ENCODE results near the gene FDPS. TPM values are rescaled to one million over a fixed set of nuclear protein-coding genes. Genes with fewer than 3 reads are reported as not detected.

FDPS gene
- total RNA-seq (2022; extraction: Qiagen RNA extraction), result 159 to 178 TPM (median 164 TPM) in 5 replicates

GRCh38 chr1:155308493-155309422 lies at the start of gene FDPS:
Gene FDPS (plus strand): TSS chr1:155308866. CDS start chr1:155309790, 924 bp downstream.

DNA sequence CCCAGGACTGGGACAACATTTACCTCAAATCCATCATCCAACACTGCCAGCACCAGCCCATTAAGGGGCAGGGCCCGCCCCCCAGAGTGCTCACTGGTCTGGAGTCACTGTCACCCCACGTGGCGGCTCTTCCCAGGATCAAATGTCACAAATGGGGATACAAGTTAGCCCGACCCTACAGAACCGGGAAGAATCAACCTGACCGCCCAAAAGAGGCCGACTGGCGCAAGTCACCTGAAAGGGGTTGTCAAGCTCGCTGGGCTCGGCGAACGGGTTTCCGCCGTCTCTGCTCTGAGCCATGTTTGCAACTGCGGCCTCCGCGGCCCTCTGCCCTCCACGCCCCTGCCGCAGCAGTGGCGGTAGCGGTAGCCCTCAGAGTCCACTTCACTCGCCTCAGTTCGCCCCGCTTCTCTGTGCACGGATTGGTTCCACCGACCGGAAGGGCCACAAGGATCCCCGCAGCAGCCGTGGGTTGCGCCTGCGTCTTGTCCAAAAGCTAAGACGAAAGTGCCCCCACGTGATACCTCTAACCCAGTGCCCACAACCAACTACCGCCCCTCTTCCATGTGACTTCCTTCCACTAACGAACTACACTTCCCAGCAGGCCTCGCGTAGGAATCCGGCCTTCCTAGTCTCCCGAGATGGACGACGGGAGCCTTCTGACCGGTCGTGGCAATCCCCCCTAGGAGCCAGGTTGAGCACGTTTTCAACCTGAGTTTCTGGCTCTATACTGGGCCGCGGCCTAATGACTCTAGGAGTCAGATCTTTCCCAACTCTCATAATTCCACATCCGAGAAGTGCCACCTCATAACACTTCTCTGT lies 46.6 kb upstream of the FDPS start, which contains the start of gene SCAMP3:
TSS of gene SCAMP3 (minus strand) at position 509 of the 822 bp plus-strand sequence. CDS start at position 300, 209 bp downstream.

DNA sequence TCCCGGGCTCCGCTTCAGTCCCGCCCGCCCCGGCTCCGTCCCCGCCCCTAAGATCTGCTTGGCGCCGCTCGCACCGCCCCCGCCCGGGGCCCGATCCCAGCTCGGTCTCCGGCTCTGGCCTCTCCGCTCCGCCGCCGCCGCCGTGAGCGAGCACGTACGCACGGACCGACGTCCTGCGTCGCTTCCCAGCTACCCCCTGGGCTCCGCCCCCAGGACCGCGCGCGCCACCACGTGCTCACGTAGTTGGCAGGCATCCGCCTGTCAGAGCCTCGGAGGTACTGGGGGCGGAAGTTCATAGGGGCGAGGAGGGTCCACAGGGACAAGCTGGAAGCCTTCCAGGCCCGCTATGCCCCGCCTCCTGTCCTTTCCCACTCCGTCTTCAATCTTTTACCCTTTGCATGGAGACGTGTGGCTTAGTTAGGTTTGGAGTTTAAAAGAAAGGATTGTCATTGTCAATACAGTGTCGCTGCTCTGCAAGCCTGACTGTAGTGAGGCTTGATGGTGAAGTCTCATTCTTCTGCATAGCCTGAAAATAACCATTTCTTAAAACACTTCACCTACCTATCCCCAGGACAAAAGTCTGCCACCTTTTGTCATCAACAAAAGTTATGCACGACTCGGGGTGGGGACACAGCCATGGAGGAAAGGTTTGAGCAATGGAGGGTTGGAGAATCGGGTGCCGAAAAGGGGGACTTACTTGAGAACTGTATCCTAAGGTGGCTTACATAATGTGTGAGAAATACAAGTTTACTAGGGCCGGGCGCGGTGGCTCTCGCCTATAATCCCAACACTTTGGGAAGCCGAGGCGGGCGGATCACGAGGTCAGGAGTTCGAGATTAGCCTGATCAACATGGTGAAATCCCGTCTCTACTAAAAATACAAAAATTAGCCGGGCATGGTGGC lies 35.1 kb upstream of the FDPS start, which contains the start of gene CLK2:
TSS of gene CLK2 (minus strand) at position 162 of the 903 bp plus-strand sequence. CDS start 2,527 bp downstream, outside the sequence.

GRCh38 chr1:155277070-155277901 lies 31.4 kb upstream of the FDPS start, which contains the start of gene HCN3:
Gene HCN3 (plus strand): TSS chr1:155277463. CDS start chr1:155277591, 128 bp downstream.

GRCh38 chr1:155301342-155301841 lies 7.3 kb upstream of the FDPS start, which contains the start of gene PKLR:
Gene PKLR (minus strand): TSS chr1:155301438. CDS start chr1:155301395, 43 bp downstream.

DNA sequence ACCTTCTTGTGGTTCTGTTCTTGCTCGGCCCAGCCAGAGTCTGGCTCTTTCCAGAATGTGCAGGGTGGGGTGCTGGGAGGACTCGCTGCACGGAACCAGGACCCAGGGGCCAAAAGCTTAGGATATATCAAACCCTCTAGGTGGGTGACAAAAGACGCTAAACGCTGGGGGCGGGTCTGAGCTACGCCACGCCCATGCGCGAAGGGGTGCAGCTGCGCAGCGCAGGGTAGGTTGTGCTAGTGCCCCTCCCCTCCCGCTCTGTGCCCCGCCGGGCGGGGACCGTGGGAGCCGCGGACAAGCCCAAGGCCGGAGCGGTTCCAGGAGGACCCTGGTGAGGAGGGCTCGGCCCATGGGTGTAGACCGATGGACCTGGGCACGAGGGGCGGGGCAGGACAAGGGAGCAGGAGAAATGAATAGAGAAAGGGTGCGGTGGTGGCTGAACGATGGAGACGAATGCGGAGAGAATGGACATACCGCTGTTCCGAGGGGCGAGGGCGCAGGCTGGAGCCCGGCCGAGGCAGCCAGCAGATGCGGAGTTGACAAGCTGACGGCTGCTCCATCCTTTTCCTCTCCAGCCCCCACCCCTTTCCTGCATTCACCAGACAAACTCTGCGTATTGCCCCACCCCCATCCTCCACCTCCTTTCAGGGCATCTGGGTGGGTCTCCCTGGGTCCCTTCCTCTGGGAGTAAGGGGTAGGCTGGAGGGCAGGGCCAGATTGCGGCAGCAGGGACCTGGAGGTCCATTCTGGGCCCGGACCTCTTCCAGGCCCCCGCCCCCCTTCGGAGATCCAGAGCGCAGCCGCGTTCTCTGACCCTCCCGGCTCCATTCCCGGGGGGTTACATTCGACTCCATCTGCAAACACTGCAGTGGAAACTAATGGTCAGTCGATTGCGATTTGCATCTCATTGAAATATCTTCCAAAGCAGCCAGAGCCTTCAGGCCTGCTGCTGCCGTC lies 12.3 kb downstream of the FDPS start, which contains the start of gene RUSC1:
TSS of gene RUSC1 (plus strand) at position 234 of the 957 bp plus-strand sequence. CDS start 880 bp downstream, outside the sequence.

Other genes with a start within 250 kb of the FDPS start
- gene EFNA4, start 245.1 kb upstream of the FDPS start, total RNA-seq (2022; extraction: Qiagen RNA extraction), result 15.5 to 17.4 TPM (median 16.3 TPM) in 5 replicates
- gene EFNA3, start 230.0 kb upstream of the FDPS start, total RNA-seq (2022; extraction: Qiagen RNA extraction), result 12.3 to 14.8 TPM (median 14.2 TPM) in 5 replicates
- gene EFNA1, start 181.0 kb upstream of the FDPS start, total RNA-seq (2022; extraction: Qiagen RNA extraction), result 21.7 to 30.6 TPM (median 26.3 TPM) in 5 replicates
- gene SLC50A1, start 173.0 kb upstream of the FDPS start, total RNA-seq (2022; extraction: Qiagen RNA extraction), result 31.8 to 37.5 TPM (median 32.9 TPM) in 5 replicates
- gene DPM3, start 168.3 kb upstream of the FDPS start, total RNA-seq (2022; extraction: Qiagen RNA extraction), result 74.0 to 113 TPM (median 104 TPM) in 5 replicates
- gene KRTCAP2, start 135.6 kb upstream of the FDPS start, total RNA-seq (2022; extraction: Qiagen RNA extraction), result 212 to 265 TPM (median 253 TPM) in 5 replicates
- 2.0 to 3.1 TPM (median 2.9 TPM) in 5 replicates for gene TRIM46, start 135.0 kb upstream of the FDPS start, total RNA-seq (2022; extraction: Qiagen RNA extraction)
- gene THBS3, start 101.0 kb upstream of the FDPS start, total RNA-seq (2022; extraction: Qiagen RNA extraction), result 6.3 to 9.1 TPM (median 8.6 TPM) in 5 replicates
- gene MTX1, start 100.2 kb upstream of the FDPS start, total RNA-seq (2022; extraction: Qiagen RNA extraction), result 67.5 to 77.3 TPM (median 75.2 TPM) in 5 replicates
- 26.2 to 38.1 TPM (median 32.7 TPM) in 5 replicates for gene ENTREP3, start 53.4 kb upstream of the FDPS start, total RNA-seq (2022; extraction: Qiagen RNA extraction)
- 96.0 to 128 TPM (median 117 TPM) in 5 replicates for gene SCAMP3, start 46.5 kb upstream of the FDPS start, total RNA-seq (2022; extraction: Qiagen RNA extraction)
- 19.6 to 28.0 TPM (median 23.6 TPM) in 5 replicates for gene CLK2, start 35.4 kb upstream of the FDPS start, total RNA-seq (2022; extraction: Qiagen RNA extraction)
- gene HCN3, start 31.4 kb upstream of the FDPS start, total RNA-seq (2022; extraction: Qiagen RNA extraction), result 3.1 to 5.8 TPM (median 4.5 TPM) in 5 replicates
- gene PKLR, start 7.4 kb upstream of the FDPS start, total RNA-seq (2022; extraction: Qiagen RNA extraction), result 0.02 TPM in 3 of 5 replicates, not detected in the others
- gene RUSC1, start 12.0 kb downstream of the FDPS start, total RNA-seq (2022; extraction: Qiagen RNA extraction), result 40.0 to 56.3 TPM (median 51.9 TPM) in 5 replicates